GM23248 (cell line): ENCODE results near the gene MDM4. TPM values are rescaled to one million over a fixed set of nuclear protein-coding genes. Genes with fewer than 3 reads are reported as not detected.

ENCODE experiments used
- DNase-seq: peaks from one replicate; pipeline ENCODE4 v3.0.0-alpha.2; 2015
- H2AFZ ChIP-seq: fragments of 200-600 bp; sonication (generic); 2 replicates; pipeline ENCODE4 v1.6.1; 2016; ENCODE audit warnings: antibody characterized with exemption
- H3F3A ChIP-seq: fragments of 200-600 bp; sonication (generic); 2 replicates; pipeline ENCODE4 v1.6.1; 2016; ENCODE audit warnings: mild to moderate bottlenecking, antibody characterized with exemption, mixed run types; ENCODE audit not compliant: insufficient read depth
- H3K27ac ChIP-seq: fragments of 200-600 bp; sonication (generic); 2 replicates; pipeline ENCODE4 v1.5.1; 2016; ENCODE audit warnings: mild to moderate bottlenecking
- H3K27me3 ChIP-seq: fragments of 200-600 bp; sonication (generic); replicated peaks from 2 replicates; pipeline ENCODE4 v1.6.1; 2016; ENCODE audit warnings: mild to moderate bottlenecking; ENCODE audit not compliant: insufficient read depth
- H3K36me3 ChIP-seq: fragments of 200-600 bp; sonication (generic); 2 replicates; pipeline ENCODE4 v1.6.1; 2016; ENCODE audit warnings: low read depth, mild to moderate bottlenecking
- H3K4me1 ChIP-seq: fragments of 200-600 bp; sonication (generic); 2 replicates; pipeline ENCODE4 v1.6.1; 2016; ENCODE audit warnings: mild to moderate bottlenecking; ENCODE audit not compliant: insufficient read depth
- H3K4me2 ChIP-seq: fragments of 200-600 bp; sonication (generic); one replicate; pipeline ENCODE4 v1.6.1; 2016; ENCODE audit warnings: mild to moderate bottlenecking; ENCODE audit not compliant: unreplicated experiment
- H3K4me3 ChIP-seq: fragments of 200-600 bp; sonication (generic); 2 replicates; pipeline ENCODE4 v1.5.1; 2016; ENCODE audit warnings: mild to moderate bottlenecking
- H3K79me2 ChIP-seq: fragments of 200-600 bp; sonication (generic); 2 replicates; pipeline ENCODE4 v1.6.1; 2016; ENCODE audit warnings: mild to moderate bottlenecking; ENCODE audit not compliant: insufficient read depth
- H3K9ac ChIP-seq: fragments of 200-600 bp; sonication (generic); 2 replicates; pipeline ENCODE4 v1.6.1; 2016; ENCODE audit warnings: mild to moderate bottlenecking
- H3K9me2 ChIP-seq: fragments of 200-600 bp; sonication (generic); 2 replicates; pipeline ENCODE4 v1.6.1; 2016; ENCODE audit warnings: mixed run types, mild to moderate bottlenecking, moderate library complexity; ENCODE audit not compliant: insufficient read depth
- H3K9me3 ChIP-seq: fragments of 200-600 bp; sonication (generic); one replicate; pipeline ENCODE4 v1.6.1; 2017; ENCODE audit warnings: low read depth
- H4K20me1 ChIP-seq: fragments of 200-600 bp; sonication (generic); 2 replicates; pipeline ENCODE4 v1.6.0; 2016; ENCODE audit not compliant: insufficient read depth
- EZH2 ChIP-seq: fragments of 200-600 bp; sonication (generic); IDR thresholded peaks from 2 replicates; pipeline ENCODE4 v1.6.1; 2018; ENCODE audit warnings: antibody characterized with exemption, mild to moderate bottlenecking; ENCODE audit not compliant: insufficient read depth, poor library complexity, severe bottlenecking
- EZH2phosphoT487 ChIP-seq: fragments of 200-600 bp; sonication (generic); IDR thresholded peaks from 2 replicates; pipeline ENCODE4 v1.6.1; 2018; ENCODE audit warnings: antibody characterized with exemption, moderate library complexity, mild to moderate bottlenecking, low read depth; ENCODE audit not compliant: insufficient read depth
- WGBS, 2 experiments: methylation state at CpG; one replicate each; pipeline ENCODE4 v1.1.6; 2015 to 2017; ENCODE audit warnings: low lambda C conversion rate in 2 of 2, low coverage in 1 of 2; ENCODE audit errors: missing lambda C conversion rate in 2 of 2; 5-methylcytosine and 5-hydroxymethylcytosine counted together
- in situ Hi-C: fragments of 300-500 bp; cut with MboI; formaldehyde crosslinking; loops from 2 replicates; pipeline ENCODE4 v1.15.0; 2020
- polyA plus RNA-seq: library from polyadenylated mRNA; unstranded; fragments of >200 nt; fragmentation: Nextera tagmentation; extraction: Ambion mirVana; gene quantifications from 2 replicates; pipeline ENCODE4 v1.2.1, GENCODE V29; 2016
- total RNA-seq: library from RNA; depleted of rRNA; stranded (reverse); fragments of >200 nt; shearing (Covaris generic); gene quantifications from 2 replicates; pipeline ENCODE4 v1.2.3, GENCODE V29; 2014

The MDM4 gene
- total and polyA plus RNA-seq, 2 experiments from 2014 or later = 9.6 to 12.6 TPM

DNA sequence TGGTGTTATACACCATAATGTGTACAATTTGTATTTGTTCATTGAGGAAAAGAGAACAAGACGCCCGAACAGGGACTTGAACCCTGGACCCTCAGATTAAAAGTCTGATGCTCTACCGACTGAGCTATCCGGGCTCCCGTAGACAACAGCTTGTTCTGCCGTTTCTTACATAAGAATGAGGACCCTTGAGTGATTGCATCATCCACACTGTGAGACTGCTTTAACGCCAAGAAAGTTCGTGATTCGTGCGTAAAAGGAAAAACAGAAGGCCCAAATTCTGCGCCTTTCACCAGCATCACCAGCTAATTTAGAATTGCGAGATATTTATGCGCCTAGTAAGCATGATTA lies 9.3 kb upstream of the MDM4 start:
- Histone ChIP-seq H4K20me1 (0 out of 2 replicates have a peak, but pooled peaks cover 3% of the 10 kb centered on the region), H3K4me1 (peaks cover 4% of the 10 kb centered on the region; the same call in 1 of the 2 replicates), H3K4me3 (peak overlapping the region; percentile 74), H3K79me2 (no peaks in the 10 kb centered on the region), H3K27ac (peak overlapping the region; percentile 88), H3F3A (peaks cover 30% of the 10 kb centered on the region), H3K9me2 (no peaks in the 10 kb centered on the region), H3K27me3 (no peaks in the 10 kb centered on the region), H3K4me2 (peak overlapping the region; percentile 94), H3K9me3 (no peaks in the 10 kb centered on the region), H3K36me3 (no peaks in the 10 kb centered on the region), H2AFZ (peak overlapping the region; percentile 92), H3K9ac (peak overlapping the region; percentile 85)
- DNase-seq = peak; percentile 91
- in situ Hi-C loops = loop anchor here (10.0 kb wide), 1 partner anchor 62 kb away; no protein-coding TSS in a partner anchor
- TF ChIP-seq EZH2phosphoT487 (no peak), EZH2 (no peak)
- 0 to 1% methylated on average over 13 of the region's 13 CpGs for WGBS, 2 experiments

DNA sequence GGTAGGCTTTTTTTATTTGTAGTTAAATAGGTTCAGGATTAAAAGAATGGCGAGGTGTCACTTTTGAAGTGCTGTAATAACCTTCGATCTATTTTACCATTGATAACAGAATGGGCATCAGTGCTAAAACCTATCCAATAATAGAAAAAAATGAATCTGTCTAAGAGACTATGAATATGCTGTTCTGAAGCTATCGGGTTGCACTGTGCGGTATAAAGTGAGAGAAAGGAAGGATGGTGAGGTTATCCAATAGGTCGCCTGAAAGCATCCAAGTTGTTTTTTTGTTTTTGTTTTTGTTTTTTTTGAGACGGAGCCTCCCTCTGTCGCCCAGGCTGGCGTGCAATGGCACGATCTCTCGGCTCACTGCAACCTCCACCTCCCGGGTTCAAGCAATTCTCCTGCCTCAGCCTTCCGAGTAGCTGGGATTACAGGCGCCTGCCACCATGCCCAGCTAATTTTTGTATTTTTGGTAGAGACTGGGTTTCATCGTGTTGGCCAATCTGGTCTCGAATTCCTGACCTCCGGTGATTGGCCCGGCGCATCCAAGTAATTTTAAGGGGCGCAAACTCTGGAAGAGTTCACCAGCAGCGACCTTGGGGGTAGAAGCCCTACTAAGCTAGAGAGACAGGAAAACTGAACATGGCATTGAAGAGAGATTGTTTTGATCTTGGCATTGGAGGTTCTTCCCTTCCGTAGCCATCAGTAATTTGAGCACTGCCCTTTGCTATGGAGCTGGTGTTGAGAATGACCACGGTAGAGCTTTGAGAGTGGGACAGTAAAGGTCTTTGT lies 8.7 kb upstream of the MDM4 start:
- TF ChIP-seq EZH2 = no peak
- no peak for TF ChIP-seq EZH2phosphoT487
- Histone ChIP-seq H3K79me2 (no peaks in the 10 kb centered on the region), H4K20me1 (0 out of 2 replicates have a peak, but pooled peaks cover 3% of the 10 kb centered on the region), H3K9me3 (no peaks in the 10 kb centered on the region), H3K27me3 (no peaks in the 10 kb centered on the region), H3K9me2 (no peaks in the 10 kb centered on the region), H3K4me2 (peak overlapping the region; percentile 94), H3K4me3 (peak overlapping the region; percentile 74), H3K4me1 (peaks cover 4% of the 10 kb centered on the region; the same call in 1 of the 2 replicates), H2AFZ (peak overlapping the region; percentile 92), H3K9ac (peak overlapping the region; percentile 85), H3K27ac (peak overlapping the region; percentile 88), H3F3A (peaks cover 30% of the 10 kb centered on the region), H3K36me3 (no peaks in the 10 kb centered on the region)
- DNase-seq = peak; percentile 66
- in situ Hi-C loops = loop anchor here (10.0 kb wide), 1 partner anchor 63 kb away; no protein-coding TSS in a partner anchor
- WGBS, 2 experiments = 1 to 2% methylated on average over 22 of the region's 22 CpGs

DNA sequence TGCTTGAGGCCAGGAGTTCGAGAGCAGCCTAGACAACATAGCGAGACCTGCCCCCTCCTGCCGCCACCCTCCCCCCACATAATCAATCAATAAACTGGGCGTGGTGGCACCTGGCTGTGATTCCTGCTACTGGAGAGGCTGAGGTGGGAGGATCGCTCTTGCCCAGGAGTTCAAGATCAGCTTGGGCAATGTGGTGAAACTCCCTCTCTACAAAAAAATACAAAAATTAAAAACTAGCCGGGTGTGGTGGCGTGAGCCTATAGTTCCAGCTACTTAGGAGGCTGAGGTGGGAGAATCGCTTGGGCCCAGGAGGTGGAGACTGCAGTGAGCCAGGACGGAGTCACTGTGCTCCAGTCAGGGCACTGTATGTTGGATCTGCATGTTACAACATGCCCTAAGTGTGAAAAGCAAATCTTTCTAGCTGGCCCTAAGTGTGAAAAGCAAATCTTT lies 7.0 kb upstream of the MDM4 start:
- Histone ChIP-seq H3K9ac (no peak overlapping the region), H3F3A (peaks cover 30% of the 10 kb centered on the region), H2AFZ (no peak overlapping the region), H3K9me2 (no peaks in the 10 kb centered on the region), H3K9me3 (no peaks in the 10 kb centered on the region), H3K27ac (no peak overlapping the region), H3K36me3 (no peaks in the 10 kb centered on the region), H3K79me2 (no peaks in the 10 kb centered on the region), H4K20me1 (0 out of 2 replicates have a peak, but pooled peaks cover 3% of the 10 kb centered on the region), H3K4me1 (peaks cover 4% of the 10 kb centered on the region; the same call in 1 of the 2 replicates), H3K4me2 (no peak overlapping the region), H3K27me3 (no peaks in the 10 kb centered on the region), H3K4me3 (no peak overlapping the region)
- no peak for DNase-seq
- WGBS, 2 experiments = 82 to 85% methylated on average over 9 of the region's 9 CpGs
- in situ Hi-C loops = loop anchor here (10.0 kb wide), 1 partner anchor 64 kb away; no protein-coding TSS in a partner anchor
- TF ChIP-seq EZH2phosphoT487 (no peak), EZH2 (no peak)

DNA sequence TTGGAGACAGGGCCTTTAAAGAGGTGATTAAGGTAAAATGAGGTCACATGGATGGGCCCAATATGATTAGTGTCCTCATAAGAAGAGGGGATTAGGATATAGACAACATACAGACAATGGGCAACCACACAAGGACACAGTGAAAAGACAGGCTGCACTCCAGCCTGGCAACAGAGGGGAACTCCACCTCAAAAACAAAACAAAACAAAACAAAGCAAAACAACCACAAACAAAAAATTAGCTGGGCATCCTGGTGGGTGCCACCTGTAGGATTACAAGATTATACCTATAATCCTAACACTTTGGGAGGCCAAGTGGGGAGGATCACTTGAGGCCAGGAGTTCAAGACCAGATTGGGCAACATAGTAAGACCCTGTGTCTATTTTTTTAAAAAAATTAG lies 4.8 kb upstream of the MDM4 start:
- H3K9me3 ChIP-seq = no peaks in the 10 kb centered on the region
- in situ Hi-C loops = no loop called here
- no peaks in the 10 kb centered on the region for H3K27me3 ChIP-seq
- H3K9ac ChIP-seq = no peak overlapping the region
- H2AFZ ChIP-seq = no peak overlapping the region
- H3K27ac ChIP-seq = no peak overlapping the region
- H3K36me3 ChIP-seq = no peaks in the 10 kb centered on the region
- peaks cover 1% of the 10 kb centered on the region for H3K79me2 ChIP-seq
- H3K4me1 ChIP-seq = peaks cover 4% of the 10 kb centered on the region; the same call in 1 of the 2 replicates
- no peak overlapping the region for H3K4me3 ChIP-seq
- no peak overlapping the region for H3K4me2 ChIP-seq
- TF ChIP-seq EZH2 = no peak
- TF ChIP-seq EZH2phosphoT487 = no peak
- no peak for DNase-seq
- H4K20me1 ChIP-seq = 0 out of 2 replicates have a peak, but pooled peaks cover 3% of the 10 kb centered on the region
- H3F3A ChIP-seq = peaks cover 22% of the 10 kb centered on the region
- H3K9me2 ChIP-seq = no peaks in the 10 kb centered on the region
